ENCODE results near the gene CAPZA2.
A peak's percentile ranks its signal among the peaks of the same experiment; 100 is the strongest.

CAPZA2 gene

DNA sequence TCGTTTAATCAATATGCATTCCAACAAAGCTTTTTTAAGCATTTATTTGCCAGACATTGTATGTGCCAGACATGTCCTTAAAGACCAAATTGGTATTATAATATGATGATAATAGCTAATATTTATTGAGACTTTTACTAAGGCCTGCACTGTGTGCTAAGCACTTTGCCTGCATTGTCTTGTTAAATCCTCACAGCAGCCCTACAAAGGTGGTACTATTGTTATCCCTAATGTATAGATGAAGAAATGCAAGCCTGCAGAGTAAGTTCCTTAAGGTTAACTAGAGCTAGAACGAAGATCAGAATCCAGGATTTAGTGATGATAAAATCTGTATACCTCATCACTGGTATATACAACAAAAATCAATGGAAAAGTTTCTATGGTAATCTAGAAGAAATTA is 5.3 kb upstream of the CAPZA2 start:
- no peak for TF ChIP-seq CTCF (IDR thresholded peaks at IDR 0.05; ENCODE audit: low read depth, low read length, missing control alignments)
- no peak overlapping the region for H3K4me3 ChIP-seq (ENCODE audit: low read depth, low read length)
- DNase-seq (ENCODE audit: low read depth), result no peak
- in situ Hi-C loops (cut with HindIII; ENCODE audit: low sequenced_read_pairs), result no loop called here

- TF ChIP-seq CTCF (IDR thresholded peaks at IDR 0.05; ENCODE audit: low read depth, low read length, missing control alignments), result no peak
- no peak overlapping the region for H3K4me3 ChIP-seq (ENCODE audit: low read depth, low read length)
- DNase-seq (ENCODE audit: low read depth), result peak; percentile 42
- in situ Hi-C loops (cut with HindIII; ENCODE audit: low sequenced_read_pairs), result no loop called here
These were observed 3.1 kb upstream of the CAPZA2 start for GRCh38 chr7:116859323-116859722.

- H3K4me3 ChIP-seq (ENCODE audit: low read depth, low read length), result no peak overlapping the region
- TF ChIP-seq CTCF (IDR thresholded peaks at IDR 0.05; ENCODE audit: low read depth, low read length, missing control alignments), result no peak
- in situ Hi-C loops (cut with HindIII; ENCODE audit: low sequenced_read_pairs), result no loop called here
- DNase-seq (ENCODE audit: low read depth), result no peak
These were observed 670 bp upstream of the CAPZA2 start for GRCh38 chr7:116861717-116862116.

DNA sequence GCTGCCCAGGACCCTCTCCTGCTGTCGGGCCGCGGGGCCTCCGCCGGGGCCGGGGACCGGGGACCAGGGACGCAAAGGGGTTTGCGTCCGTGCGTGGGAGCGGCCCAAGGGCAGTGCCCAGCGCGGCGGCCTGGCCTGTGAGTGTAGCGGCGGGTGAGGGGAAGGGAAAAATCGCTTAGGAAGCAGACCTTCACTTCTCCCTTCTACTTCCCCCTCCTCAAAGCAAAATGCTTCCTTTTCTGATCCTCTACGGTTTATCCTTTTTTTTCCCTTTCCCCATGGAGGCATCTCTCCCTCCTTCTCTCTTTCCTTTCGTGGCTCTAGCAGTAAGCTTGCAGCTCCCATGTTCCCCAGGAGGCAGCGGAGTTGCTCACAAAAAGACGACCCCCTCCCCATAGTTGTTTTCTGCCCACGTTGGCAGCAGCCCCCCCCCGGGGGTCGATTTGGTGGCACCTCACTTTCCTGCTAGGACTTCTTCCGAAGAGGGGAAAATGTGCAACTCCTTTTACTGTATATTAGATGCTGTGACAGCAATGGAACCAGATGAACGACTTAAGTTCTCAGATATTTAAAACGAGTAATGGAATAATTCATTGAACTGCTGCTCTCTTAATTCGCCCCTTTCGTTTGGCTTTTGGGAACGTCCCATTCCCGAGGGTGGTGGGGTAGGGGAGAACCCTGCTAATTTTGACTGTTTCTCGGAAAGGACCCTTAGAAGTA is 724 bp downstream of the CAPZA2 start:
- no peak for DNase-seq (ENCODE audit: low read depth)
- TF ChIP-seq CTCF (IDR thresholded peaks at IDR 0.05; ENCODE audit: low read depth, low read length, missing control alignments), result peak; percentile 10
- in situ Hi-C loops (cut with HindIII; ENCODE audit: low sequenced_read_pairs), result no loop called here
- H3K4me3 ChIP-seq (ENCODE audit: low read depth, low read length), result peak overlapping the region; percentile 88

- no peak for TF ChIP-seq CTCF (IDR thresholded peaks at IDR 0.05; ENCODE audit: low read depth, low read length, missing control alignments)
- no peak for DNase-seq (ENCODE audit: low read depth)
- in situ Hi-C loops (cut with HindIII; ENCODE audit: low sequenced_read_pairs), result no loop called here
- H3K4me3 ChIP-seq (ENCODE audit: low read depth, low read length), result peak overlapping the region; percentile 88
These were observed 1.6 kb downstream of the CAPZA2 start for GRCh38 chr7:116863936-116864500.

GRCh38 chr7:116871061-116871700 is 8.8 kb downstream of the CAPZA2 start:
- no peak overlapping the region for H3K4me3 ChIP-seq (ENCODE audit: low read depth, low read length)
- no peak for DNase-seq (ENCODE audit: low read depth)
- in situ Hi-C loops (cut with HindIII; ENCODE audit: low sequenced_read_pairs), result no loop called here
- TF ChIP-seq CTCF (IDR thresholded peaks at IDR 0.05; ENCODE audit: low read depth, low read length, missing control alignments), result no peak

All from astrocyte of the cerebellum (primary cell).